Measurements from ENCODE around the gene TBC1D24.

The TBC1D24 gene

DNA sequence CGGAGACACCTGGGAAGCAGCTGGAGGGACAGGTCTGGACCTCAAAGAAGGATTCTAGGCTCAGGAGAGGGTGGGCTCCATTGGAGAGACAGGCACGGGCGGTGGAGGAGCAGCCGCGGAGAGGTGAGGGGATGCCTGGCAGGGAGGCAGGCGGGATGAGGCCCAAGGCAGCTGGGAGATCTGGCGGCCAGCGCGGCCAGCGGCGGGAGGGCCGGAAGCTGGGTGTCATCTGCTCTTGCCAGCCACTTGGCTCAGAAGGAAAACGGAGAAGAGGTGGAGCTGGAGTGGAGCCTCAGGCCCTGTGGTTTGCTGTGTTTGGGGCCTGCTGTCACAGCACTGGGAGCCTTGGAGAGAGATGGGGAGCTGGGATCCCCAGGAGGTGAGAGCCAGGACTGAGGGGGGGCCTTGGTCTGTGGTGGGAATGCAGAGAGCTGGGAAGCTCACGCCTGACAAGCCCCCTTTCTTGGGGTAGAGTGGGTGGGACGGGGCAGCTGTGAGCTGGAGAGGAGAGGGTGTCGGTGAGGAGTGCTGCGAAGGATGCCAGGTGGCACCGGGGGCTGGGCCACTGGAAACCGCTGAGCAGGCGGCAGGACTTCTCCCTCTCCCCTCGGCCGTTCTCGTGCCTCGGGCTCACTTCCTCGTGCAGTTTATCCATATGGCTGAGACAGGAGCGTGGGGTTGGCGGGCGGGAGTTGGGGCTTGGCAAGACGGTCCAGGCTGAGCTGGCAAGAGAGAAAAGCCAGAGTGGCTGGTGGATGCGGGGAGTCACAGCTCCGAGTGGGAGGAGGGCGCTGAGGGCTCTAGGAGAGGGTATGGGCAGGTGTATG, 8.0 kb downstream of the TBC1D24 start:
- Histone ChIP-seq H3K9ac (ENCODE audit: low read depth, low read length) (no peak overlapping the region), H3K79me2 (ENCODE audit: insufficient read depth, low read length) (peaks cover 84% of the 10 kb centered on the region), H3K4me3 (ENCODE audit: low read depth in 1 of 2, low read length in 2 of 2) (no peak overlapping the region), H3K27ac (ENCODE audit: low read length) (no peak overlapping the region), H3K36me3 (ENCODE audit: insufficient read depth, low read length) (peaks cover 7% of the 10 kb centered on the region; the same call in 1 of the 2 replicates), H3K4me1 (ENCODE audit: insufficient read depth, low read length) (no peaks in the 10 kb centered on the region), H4K20me1 (ENCODE audit: insufficient read depth, low read length) (peaks cover 85% of the 10 kb centered on the region), H3K27me3 (ENCODE audit: insufficient read depth, low read length, poor library complexity) (no peaks in the 10 kb centered on the region), H3K4me2 (ENCODE audit: insufficient read depth, low read length) (no peak overlapping the region), H3K9me3 (ENCODE audit: insufficient read depth, low read length, severe bottlenecking) (no peaks in the 10 kb centered on the region), H2AFZ (ENCODE audit: low read depth, low read length) (no peak overlapping the region)
- DNase-seq: no peak
- TF ChIP-seq, protein P1, sequence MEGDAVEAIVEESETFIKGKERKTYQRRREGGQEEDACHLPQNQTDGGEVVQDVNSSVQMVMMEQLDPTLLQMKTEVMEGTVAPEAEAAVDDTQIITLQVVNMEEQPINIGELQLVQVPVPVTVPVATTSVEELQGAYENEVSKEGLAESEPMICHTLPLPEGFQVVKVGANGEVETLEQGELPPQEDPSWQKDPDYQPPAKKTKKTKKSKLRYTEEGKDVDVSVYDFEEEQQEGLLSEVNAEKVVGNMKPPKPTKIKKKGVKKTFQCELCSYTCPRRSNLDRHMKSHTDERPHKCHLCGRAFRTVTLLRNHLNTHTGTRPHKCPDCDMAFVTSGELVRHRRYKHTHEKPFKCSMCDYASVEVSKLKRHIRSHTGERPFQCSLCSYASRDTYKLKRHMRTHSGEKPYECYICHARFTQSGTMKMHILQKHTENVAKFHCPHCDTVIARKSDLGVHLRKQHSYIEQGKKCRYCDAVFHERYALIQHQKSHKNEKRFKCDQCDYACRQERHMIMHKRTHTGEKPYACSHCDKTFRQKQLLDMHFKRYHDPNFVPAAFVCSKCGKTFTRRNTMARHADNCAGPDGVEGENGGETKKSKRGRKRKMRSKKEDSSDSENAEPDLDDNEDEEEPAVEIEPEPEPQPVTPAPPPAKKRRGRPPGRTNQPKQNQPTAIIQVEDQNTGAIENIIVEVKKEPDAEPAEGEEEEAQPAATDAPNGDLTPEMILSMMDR (IDR thresholded peaks at IDR 0.05; ENCODE audit: borderline replicate concordance, extremely low read depth, low read length, poor library complexity, severe bottlenecking): no peak
- TF ChIP-seq EZH2 (IDR thresholded peaks at IDR 0.05; ENCODE audit: borderline replicate concordance, low read depth, low read length, severe bottlenecking): no peak
- peak; percentile 24; the same call in 1 of the 3 replicates for ATAC-seq (ENCODE audit: insufficient read depth, low read depth)

DNA sequence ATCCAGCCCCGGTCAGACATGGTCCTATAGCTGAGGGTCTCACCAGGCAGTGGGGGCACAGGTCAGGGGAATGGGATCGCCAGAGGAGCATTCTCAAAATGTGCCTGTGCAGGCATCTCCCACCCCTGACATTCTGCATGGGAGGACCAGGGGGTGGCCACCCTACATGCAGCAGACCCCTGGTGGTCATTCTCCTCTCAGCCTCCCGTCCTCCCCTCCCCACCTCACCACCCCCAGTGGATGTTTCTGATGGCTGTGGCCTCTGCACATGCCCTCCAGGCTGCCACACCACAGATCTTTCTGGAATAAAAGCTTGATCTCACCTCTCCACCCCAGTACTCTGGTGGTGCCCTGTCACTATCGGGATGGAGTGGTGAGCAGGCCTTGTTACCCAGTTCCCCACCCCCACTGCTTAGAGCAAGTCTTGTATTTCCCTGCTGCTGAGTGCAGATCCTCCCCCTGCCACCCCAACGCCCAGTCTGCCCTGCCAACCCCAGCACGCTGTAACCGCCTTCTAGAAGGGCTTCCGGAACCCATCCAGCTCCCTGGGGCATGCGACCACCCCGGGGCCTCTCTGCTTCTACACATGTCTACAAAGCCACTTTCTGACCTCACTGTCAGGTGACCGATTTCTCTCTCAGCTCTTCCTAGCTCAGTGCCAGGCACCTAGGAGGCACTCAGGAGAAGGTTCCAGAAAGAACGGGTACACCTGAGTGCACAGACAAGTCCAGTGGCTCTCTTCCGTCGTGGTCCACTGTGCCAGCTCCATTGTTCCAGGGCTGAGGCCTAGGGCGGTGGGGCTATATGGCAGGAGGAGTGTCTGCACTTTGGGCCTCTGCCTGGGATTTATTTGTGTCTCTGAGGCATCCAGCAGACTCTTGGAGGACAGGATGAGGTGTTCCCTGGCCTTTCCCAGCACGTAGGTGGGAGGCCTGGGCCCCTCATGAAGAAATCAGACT, 9.3 kb downstream of the TBC1D24 start:
- no peaks in the 10 kb centered on the region for H3K9me3 ChIP-seq (ENCODE audit: insufficient read depth, low read length, severe bottlenecking)
- H3K4me1 ChIP-seq (ENCODE audit: insufficient read depth, low read length): no peaks in the 10 kb centered on the region
- H3K4me3 ChIP-seq (ENCODE audit: low read depth in 1 of 2, low read length in 2 of 2): no peak overlapping the region
- H2AFZ ChIP-seq (ENCODE audit: low read depth, low read length): no peak overlapping the region
- ATAC-seq (ENCODE audit: insufficient read depth, low read depth) (no peak), DNase-seq (no peak)
- peaks cover 78% of the 10 kb centered on the region for H3K79me2 ChIP-seq (ENCODE audit: insufficient read depth, low read length)
- no peak overlapping the region for H3K9ac ChIP-seq (ENCODE audit: low read depth, low read length)
- H3K27me3 ChIP-seq (ENCODE audit: insufficient read depth, low read length, poor library complexity): no peaks in the 10 kb centered on the region
- TF ChIP-seq, protein P1 (IDR thresholded peaks at IDR 0.05; ENCODE audit: borderline replicate concordance, extremely low read depth, low read length, poor library complexity, severe bottlenecking): no peak
- TF ChIP-seq EZH2 (IDR thresholded peaks at IDR 0.05; ENCODE audit: borderline replicate concordance, low read depth, low read length, severe bottlenecking): no peak
- no peak overlapping the region for H3K27ac ChIP-seq (ENCODE audit: low read length)
- H3K36me3 ChIP-seq (ENCODE audit: insufficient read depth, low read length): peaks cover 7% of the 10 kb centered on the region; the same call in 1 of the 2 replicates
- H4K20me1 ChIP-seq (ENCODE audit: insufficient read depth, low read length): peaks cover 79% of the 10 kb centered on the region
- no peak overlapping the region for H3K4me2 ChIP-seq (ENCODE audit: insufficient read depth, low read length)

DNA sequence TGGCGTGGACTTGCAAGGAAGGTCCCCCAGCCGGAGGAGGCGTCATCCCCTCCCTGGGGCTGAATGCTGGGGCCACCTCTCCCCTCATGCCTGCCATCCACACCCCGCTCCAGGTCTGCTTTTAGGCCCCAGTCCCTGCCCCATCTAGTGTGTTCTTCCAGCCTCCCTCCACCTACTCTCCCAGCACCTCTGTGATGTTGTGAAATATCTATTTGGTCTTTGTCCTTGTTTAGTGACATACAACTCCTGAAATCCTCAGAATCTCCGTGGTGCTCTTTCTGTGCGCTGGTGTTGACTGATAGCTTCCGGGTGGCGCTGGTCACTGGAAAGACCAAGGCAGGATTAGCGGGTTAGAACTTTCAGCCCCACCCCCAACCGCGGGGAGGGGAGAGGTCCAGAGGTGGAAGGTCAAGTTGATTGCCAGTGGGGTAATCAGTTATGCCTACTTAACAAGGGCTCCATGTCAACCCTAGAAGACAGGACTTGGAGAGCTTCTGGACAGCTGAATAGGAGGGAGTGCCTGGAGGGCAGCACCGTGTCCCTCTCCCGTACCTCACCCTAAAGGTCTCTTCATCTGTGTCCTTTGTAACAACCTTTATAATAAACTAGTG, 10.1 kb downstream of the TBC1D24 start:
- H3K4me2 ChIP-seq (ENCODE audit: insufficient read depth, low read length): no peak overlapping the region
- DNase-seq: no peak
- ATAC-seq (ENCODE audit: insufficient read depth, low read depth): no peak

More for the DNA sequence above, 10.1 kb downstream of the TBC1D24 start:
- no peak for TF ChIP-seq EZH2 (IDR thresholded peaks at IDR 0.05; ENCODE audit: borderline replicate concordance, low read depth, low read length, severe bottlenecking)
- TF ChIP-seq, protein P1 (IDR thresholded peaks at IDR 0.05; ENCODE audit: borderline replicate concordance, extremely low read depth, low read length, poor library complexity, severe bottlenecking): no peak
- Histone ChIP-seq H3K4me3 (ENCODE audit: low read depth in 1 of 2, low read length in 2 of 2) (no peak overlapping the region), H3K4me1 (ENCODE audit: insufficient read depth, low read length) (no peaks in the 10 kb centered on the region), H3K9me3 (ENCODE audit: insufficient read depth, low read length, severe bottlenecking) (no peaks in the 10 kb centered on the region), H3K36me3 (ENCODE audit: insufficient read depth, low read length) (peaks cover 9% of the 10 kb centered on the region), H4K20me1 (ENCODE audit: insufficient read depth, low read length) (peaks cover 82% of the 10 kb centered on the region), H3K27ac (ENCODE audit: low read length) (no peak overlapping the region), H2AFZ (ENCODE audit: low read depth, low read length) (no peak overlapping the region), H3K9ac (ENCODE audit: low read depth, low read length) (no peak overlapping the region), H3K27me3 (ENCODE audit: insufficient read depth, low read length, poor library complexity) (no peaks in the 10 kb centered on the region), H3K79me2 (ENCODE audit: insufficient read depth, low read length) (peaks cover 77% of the 10 kb centered on the region)

All from DND-41 (cell line).